Measurements from ENCODE around the gene DIDO1.

Gene DIDO1

GRCh38 chr20:62892348-62893304 lies 33.7 kb downstream of the DIDO1 start:
- no peak overlapping the region for H3K4me3 ChIP-seq (ENCODE audit: low read depth, low read length)
- no peak for TF ChIP-seq CTCF (IDR thresholded peaks at IDR 0.05; ENCODE audit: low read depth, low read length)

- H3K4me3 ChIP-seq (ENCODE audit: low read depth, low read length), result no peak overlapping the region
- TF ChIP-seq CTCF (IDR thresholded peaks at IDR 0.05; ENCODE audit: low read depth, low read length), result no peak
Measured at GRCh38 chr20:62891111-62891510, 35.2 kb downstream of the DIDO1 start.

- TF ChIP-seq CTCF (IDR thresholded peaks at IDR 0.05; ENCODE audit: low read depth, low read length), result no peak
- no peak overlapping the region for H3K4me3 ChIP-seq (ENCODE audit: low read depth, low read length)
Measured at GRCh38 chr20:62890444-62890843, 35.9 kb downstream of the DIDO1 start.

- H3K4me3 ChIP-seq (ENCODE audit: low read depth, low read length), result no peak overlapping the region
- no peak for TF ChIP-seq CTCF (IDR thresholded peaks at IDR 0.05; ENCODE audit: low read depth, low read length)
Measured at GRCh38 chr20:62889871-62890270, 36.4 kb downstream of the DIDO1 start.

GRCh38 chr20:62889411-62889810 lies 36.9 kb downstream of the DIDO1 start:
- H3K4me3 ChIP-seq (ENCODE audit: low read depth, low read length), result no peak overlapping the region
- no peak for TF ChIP-seq CTCF (IDR thresholded peaks at IDR 0.05; ENCODE audit: low read depth, low read length)

GRCh38 chr20:62888910-62889309 lies 37.4 kb downstream of the DIDO1 start:
- TF ChIP-seq CTCF (IDR thresholded peaks at IDR 0.05; ENCODE audit: low read depth, low read length), result no peak
- H3K4me3 ChIP-seq (ENCODE audit: low read depth, low read length), result no peak overlapping the region

GRCh38 chr20:62888406-62888805 lies 37.9 kb downstream of the DIDO1 start:
- TF ChIP-seq CTCF (IDR thresholded peaks at IDR 0.05; ENCODE audit: low read depth, low read length), result no peak
- no peak overlapping the region for H3K4me3 ChIP-seq (ENCODE audit: low read depth, low read length)
